IPS-NIHi11 (cell line): ENCODE data around the gene ITGA1.
"Not testable (repeated sequence)": the region's sequence is repeated elsewhere in the genome, so short reads cannot be mapped to it uniquely, and the experiment has no call there.

Experiments
- DNase-seq: peaks from one replicate; pipeline ENCODE4 v3.0.0; 2012; ENCODE audit warnings: mixed read lengths, low spot score

Gene ITGA1

DNA sequence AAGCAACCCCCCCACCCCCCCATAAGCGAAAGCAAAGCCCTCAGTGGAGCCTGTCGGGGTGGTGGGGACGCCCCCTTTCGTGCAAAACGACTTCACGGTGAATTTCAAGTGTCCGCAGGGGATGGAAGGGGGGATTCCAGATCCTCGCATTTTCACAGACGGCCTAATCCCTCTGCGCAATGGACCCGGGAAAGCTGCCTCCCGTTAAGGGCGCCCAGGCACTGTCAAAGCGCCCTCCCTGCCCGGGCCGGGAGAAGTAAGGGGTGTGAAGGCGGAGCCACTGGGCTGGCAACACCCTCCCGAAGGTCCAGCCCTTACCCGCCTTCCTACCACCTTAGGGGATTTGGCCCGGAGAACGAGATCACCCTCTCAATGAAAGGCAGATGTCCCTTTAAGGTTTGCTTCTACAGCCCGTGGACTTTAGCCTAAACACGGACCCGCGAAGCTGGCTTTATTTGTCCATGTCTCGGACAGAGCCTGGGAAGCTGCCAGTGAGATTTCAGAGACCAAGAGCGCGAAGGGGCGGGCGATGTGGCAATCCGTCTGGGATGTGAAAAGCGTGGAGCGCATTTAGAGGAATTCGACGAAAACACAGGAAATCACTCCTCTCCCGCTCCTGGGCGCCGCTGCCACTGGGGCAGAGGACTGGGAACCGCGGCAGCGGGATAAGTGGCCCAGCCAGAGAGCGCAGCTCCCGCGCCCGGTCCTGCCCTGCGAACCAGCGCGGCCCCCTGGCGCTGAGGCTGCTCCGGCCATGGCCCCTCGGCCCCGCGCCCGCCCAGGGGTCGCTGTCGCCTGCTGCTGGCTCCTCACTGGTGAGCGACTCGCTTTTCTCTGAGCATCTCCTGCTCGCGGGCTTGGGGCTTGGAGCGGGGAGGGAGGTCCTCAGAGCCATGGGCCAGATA lies at the start of gene ITGA1, which contains the start of gene PELO:
ITGA1 (plus strand) TSS at position 317 of the 905 bp plus-strand sequence; CDS start at position 755, 438 bp downstream.
PELO (plus strand) TSS at position 317 of the 905 bp plus-strand sequence. CDS start 12,479 bp downstream, outside the sequence.
- peak; percentile 73 for DNase-seq

DNA sequence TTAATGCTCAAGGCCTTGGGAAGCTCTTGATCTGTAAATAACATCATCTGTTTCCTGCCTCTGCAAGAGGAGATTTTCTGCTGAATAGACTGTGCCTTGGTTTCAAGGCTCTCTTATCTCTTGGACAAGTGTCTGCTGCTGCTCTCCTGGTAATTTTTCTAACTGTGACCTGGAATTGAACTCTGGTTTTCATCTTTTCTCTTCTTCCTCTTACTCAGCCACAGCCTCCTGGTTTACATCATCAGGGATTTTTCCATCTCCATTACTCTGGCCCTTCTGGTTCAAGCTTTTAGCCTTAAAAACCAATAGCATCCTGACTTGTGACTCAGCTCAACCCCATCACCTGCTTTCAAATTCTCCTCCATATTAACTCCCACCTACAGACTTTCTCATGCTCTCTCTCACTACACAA lies 49.6 kb upstream of the ITGA1 start:
- no peak for DNase-seq

DNA sequence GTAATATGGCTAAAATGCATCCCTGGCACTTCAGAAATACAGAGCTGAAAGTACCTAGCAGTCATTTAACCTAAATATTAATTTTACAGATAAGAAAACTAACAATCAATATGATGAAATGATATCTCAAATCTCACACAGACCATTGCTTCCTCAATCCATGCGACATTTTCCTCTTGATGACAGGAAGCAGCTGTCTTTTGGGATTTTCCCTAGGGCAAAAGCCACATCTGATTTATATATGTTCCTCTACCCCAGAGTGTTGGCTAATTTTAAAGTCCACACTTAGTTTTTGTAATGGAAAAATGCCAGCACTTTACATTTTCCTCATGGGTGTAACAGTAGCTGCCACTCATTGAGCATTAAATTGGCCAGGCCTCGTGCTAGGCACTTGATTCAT lies 47.7 kb upstream of the ITGA1 start:
- DNase-seq = no peak

DNA sequence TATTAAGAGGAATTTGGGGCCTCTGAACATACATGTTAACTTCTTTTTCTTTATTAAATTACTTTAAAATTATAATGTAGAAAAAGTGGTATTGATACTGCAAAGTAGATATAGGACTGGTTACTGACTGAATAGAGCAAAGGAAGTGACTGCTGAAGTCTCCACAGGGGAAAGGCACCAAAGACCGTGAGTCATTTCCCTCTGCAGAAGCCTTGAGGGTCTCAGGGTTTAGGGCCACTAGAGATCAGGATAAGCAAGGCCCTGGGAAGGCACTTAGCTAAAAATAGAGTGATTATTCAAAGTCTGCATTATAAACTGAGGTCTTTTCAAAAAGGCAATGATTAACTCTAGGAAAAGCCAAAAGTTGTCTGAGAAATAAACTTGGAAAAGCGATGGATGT lies 44.7 kb upstream of the ITGA1 start:
- no peak for DNase-seq

DNA sequence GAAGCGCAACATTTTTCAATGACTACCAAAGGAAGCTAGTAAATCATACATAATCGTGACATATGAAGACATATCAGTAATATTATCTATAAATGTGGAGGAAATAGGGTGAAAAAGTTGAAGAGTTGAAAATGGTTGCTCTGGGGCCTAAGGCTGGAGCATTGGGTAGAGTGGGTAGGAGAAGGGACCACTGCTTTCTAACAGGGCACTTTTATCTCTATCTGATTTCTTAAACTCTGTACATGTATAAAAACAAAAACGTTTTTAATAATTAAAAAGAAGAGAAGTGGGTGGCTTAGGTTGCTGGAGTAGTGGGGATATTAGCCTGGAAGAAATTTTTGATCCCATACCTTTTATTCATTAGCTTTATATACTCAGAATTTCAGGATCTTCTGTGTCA lies 44.2 kb upstream of the ITGA1 start:
- no peak for DNase-seq

DNA sequence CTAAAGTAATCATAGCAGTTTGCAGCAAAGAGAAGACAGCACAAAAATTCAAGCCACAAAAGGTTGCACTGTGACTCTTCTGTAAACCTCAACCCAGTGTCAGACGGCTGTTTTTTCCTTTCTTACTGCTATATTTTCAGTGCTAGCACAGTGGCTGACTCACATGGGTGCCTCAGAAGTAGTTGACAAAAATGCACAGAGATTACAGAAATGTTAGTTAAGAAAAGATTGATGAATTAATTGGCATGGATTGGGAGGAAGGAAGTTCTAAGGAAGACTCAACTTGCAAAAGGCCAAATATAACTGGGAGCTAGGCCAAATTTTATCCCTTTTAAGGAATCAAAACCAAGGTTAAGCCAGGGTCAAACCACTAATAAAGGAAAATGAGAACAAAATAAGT lies 43.7 kb upstream of the ITGA1 start:
- DNase-seq = no peak

DNA sequence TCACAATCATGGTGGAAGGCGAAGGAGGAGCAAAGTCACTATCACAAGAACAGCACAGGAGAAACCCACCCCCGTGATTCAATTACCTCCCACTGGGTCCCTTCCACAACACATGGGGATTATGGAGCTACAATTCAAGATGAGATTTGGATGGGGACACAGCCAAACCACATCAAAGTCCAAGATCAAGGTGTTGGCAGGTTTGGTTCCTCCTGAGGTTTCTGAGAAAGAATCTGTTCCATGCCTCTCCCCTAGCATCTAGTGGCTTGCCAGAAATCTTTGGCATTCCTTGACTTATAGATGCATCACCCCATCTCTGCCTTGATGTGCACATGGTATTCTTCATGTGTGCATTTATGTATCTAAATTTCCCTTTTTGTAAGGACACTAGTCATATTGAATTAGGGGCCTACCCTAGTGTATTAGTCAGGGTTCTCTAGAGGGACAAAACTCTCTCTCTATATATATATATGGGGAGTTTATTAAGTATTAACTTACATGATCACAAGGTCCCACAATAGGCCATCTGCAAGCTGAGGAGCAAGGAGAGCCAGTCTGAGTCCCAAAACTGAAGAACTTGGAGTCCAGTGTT lies 42.8 kb upstream of the ITGA1 start:
- DNase-seq = not testable (repeated sequence)

DNA sequence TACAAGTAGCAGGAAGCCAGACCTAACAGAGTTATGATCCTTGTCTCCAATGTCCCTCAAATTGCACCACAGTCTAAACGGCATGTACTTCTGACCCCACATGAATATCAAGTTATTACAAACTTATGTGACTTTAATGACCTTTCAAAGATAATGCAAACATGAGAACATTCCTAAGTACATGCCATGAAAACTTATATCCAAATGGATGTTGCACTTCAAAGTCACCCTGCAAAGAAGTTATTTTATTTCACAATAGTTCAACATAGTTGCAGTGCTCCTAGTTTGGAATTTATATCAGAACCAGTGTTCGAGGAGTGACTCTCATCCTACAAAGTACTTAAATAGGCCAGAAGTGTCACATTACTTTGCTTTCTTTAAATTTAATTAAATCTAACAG lies 41.2 kb upstream of the ITGA1 start:
- DNase-seq = no peak

DNA sequence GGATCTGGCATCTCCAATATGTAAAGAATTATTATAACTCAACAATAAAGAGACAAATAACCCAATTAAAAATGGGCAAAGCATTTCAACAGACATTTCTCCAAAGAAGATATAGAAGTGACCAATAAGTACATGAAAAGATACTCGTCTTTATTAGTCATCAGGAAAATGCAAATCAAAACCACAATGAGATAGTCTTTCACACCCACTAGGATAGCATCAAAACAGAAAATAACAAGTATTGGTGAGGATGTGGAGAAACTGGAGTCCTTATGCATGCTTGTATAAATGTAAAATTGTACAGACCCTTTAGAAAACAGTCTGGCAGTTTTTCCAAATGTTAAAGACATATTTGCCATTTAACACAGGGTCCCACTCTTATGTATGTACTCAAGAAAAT lies 39.1 kb upstream of the ITGA1 start:
- DNase-seq = no peak

DNA sequence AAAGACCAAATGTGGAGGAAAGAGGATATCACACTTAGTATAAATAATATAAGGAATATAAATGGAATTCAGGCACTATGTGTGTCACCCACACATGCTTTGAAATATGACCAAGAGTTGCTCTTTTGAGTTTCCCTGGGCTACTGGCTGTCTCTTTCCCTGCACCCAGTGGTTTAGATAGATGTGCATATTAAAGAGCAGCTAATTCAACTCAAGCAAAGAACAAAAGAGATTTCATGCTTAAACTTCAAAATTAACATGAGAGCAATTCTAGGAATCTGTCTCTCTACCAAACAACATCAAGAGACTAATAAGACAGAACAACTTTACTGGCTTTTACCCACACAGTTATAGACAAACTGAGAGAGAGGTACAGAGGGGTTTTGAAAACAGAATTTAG lies 38.0 kb upstream of the ITGA1 start:
- DNase-seq = no peak

DNA sequence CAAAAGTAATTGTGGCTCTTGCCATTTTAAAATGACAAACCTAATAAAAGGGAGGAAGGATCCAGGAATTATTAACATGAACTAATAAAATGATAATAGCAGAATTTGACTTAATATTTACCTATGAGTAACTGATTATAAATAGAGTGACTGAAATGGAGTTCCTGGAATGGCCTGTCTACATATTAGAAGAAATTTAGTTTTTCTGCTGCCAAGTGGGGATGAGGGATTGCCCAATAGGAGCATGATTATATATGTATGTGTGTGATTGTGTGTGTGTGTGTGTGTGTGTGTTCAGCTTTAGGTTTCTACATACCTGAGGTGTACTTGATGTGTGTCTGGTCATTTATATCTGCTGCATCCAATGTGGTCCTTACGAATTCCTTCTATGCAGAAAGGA lies 36.6 kb upstream of the ITGA1 start:
- DNase-seq = no peak

DNA sequence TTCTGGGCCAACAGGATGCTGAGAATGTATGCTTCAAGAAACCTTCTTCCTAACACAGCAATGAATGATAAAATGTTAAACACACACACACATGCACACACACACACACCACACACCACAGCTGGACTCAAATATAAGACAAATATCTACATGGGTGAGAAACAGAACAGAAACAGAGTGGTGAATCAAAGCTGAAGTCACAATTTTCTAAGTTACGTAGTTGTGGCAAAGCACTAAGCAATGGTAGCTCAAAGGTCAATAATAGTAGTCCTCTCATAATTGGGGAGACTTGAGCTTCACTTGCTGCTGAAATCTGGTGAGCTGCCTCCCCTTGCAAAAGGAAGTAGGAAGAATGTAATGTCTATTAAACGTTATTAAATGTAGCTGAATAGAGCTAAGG lies 33.7 kb upstream of the ITGA1 start:
- no peak for DNase-seq

DNA sequence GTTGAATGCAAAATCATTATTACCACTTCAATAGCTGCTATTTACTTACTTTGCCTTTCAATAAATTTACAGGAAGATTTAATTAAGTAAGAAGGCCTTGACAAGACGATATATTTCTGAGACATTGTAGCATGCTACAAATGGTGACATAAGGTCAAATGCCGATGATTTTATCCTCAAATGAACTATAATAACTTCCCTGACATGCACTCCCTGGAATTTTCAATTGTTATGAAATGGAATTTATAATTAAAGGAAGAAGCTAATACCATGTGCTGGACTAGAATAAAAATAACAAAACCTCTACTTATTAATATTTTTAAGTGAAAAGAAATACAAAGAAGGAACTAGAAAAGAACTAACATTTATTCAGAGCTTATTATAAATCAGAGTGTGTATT lies 30.2 kb upstream of the ITGA1 start:
- no peak for DNase-seq

DNA sequence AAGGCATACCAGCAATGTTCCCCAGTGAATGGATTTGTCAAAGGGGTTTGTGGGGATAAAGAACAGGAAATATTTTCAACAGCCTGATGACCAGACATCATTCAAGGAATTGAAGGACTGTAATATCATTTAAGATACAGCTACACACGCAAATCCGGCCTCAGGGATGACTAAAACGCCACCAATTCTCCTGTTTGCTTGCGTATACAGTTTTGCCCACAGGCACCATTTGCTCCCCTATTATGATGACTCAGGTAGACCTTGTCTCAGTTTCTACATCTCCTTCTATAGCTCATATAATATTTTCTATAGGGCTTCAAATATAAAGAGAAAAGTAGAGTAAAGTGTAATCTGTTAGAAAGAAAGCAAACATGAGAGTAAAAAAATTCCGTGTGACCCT lies 29.7 kb upstream of the ITGA1 start:
- DNase-seq = no peak

DNA sequence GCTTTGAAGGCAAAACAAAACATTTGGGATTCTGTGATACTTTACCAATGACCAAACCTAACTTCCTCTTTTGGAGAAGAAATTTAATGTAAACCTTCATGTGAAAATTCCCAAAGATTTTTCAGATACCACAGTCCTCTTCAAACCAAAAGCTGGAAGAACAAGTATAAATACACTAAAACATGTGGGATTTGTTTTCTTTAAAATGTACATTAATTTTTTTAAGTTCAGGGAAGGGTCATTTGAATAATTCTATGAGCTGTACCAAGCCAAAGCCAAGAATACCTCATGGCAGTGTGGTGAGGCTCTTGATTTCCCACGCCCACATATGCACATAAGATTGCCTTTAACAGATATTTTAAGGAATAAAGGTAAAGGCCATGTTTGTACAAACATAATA lies 28.4 kb upstream of the ITGA1 start:
- DNase-seq = no peak

DNA sequence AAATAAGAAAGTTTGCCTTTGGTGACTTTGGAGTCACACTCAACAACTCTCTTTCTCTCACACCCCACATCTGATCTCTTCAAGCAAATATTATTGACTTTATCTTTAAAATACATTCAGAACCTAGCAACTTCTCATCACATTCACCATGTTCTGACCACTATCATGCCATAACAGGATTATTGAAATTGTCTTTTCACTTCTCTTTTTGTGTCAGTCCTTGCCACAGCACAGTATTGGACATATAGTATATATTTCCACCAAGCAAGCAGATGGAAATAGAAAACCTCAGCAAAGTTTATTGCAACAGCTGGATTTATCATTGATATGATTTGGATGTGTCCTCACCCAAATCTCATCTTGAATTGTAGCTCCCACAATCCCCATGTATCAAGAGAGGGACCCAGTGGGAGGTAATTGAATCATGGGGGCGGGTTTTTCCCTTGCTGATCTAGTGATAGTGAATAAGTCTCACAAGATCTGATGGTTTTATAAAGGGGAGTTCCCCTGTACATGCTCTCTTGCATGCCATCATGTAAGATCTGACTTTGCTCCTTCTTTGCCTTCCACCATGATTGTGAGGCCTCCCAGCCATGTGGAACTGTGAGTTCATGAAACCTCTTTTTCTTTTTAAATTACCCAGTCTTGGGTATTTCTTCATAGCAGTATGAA lies 26.9 kb upstream of the ITGA1 start:
- DNase-seq = no peak

DNA sequence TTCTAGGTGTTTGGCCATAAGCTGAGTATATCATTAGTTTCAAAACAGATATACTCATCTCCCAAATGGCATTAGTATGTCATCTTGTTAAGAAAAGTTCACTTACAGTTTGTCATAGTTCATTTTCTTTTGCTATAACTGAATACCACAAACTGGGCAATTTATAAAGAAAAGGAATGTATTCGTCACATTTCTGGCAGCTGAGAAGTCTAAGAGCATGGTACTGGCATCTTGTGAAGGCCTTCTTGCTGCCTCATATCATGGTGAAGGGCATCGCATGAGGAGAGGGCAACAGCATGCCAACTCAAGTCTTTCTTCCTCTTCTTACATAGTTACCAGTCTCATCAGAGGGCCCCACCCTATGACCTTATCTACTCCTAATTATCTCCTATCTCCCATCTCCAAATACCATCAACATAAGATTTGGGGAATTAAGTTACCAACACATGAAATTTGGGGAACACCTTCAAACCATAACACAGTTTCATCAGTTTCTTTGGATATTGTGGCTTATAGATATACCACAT lies 20.4 kb upstream of the ITGA1 start:
- no peak for DNase-seq

DNA sequence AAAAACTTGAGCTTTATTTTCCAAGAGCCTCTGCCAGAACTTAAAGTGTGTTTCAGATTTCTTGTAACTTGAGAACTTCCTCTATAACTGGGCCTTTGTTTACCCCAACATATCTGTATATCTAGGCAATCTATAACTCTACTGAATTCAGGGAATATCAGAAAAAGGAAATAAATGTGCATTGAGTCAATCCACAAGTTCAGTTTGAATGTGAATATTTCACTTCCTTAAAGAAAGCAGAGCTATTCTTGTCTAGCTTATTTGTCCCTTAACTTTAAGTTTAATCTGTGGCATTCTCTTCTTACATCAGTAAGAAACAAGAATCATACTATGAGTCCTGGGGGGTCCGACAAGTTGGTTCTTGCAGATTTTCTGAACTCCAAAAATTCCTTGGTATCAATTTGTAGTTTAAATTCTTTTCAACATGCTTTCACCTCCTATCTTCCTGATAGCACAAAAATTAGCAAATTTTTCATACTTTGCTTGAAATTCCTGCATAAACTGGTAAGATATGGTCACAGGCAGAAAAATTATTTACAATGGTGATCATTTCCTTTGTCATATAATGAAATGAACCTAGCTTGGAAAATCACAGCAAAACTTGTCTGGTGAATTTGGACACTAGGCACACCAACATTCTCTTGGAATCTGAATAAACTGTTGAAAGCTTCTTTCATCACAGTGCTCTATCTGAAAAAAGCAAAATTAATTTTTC lies 19.8 kb upstream of the ITGA1 start:
- no peak for DNase-seq

DNA sequence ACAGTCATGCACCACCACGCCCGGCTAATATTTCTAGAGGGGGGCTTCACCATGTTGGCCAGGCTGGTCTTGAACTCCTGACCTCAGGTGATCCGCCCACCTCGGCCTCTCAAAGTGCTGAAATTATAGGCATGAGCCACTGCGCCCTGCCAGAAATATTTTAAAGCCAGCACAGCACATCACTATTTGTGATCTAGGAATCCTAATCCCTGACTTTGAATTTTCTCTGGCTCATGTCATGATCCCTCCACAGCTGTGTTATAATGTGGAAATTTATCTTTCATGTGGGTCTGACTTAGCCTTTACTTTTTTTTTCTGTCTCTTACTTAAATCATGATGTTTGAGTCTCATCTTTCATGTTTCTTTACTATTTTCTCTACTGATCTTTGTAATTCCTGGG lies 18.7 kb upstream of the ITGA1 start:
- no peak for DNase-seq

DNA sequence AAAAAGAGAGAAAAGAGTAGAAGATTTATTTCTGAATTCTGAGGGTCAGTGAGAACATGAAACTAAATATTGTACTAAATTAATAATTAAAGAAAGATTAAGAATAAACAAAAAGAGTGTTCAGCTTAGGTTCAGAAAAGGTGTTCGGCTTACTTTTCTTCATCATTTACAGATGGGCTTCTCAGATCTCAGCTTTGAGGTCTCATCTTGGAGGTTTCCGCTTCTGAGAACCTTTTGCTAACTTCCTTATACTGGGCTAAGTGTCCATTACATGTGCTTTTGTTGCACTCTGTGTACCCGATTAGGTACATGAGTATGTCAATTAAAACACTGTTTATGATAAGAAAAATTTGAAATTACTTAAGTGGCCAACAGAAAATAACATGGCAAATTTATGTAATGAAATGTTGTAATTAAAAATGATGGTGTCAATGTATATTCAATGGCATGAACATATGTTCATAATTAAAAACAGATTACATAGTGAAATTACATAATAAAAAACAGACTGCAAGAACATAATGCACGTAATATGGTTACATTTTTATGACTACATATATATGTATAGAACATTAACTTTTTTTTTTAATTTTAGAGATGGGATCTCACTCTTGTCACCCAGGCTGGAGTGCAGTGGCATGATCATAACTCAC lies 17.3 kb upstream of the ITGA1 start:
- DNase-seq = no peak

DNA sequence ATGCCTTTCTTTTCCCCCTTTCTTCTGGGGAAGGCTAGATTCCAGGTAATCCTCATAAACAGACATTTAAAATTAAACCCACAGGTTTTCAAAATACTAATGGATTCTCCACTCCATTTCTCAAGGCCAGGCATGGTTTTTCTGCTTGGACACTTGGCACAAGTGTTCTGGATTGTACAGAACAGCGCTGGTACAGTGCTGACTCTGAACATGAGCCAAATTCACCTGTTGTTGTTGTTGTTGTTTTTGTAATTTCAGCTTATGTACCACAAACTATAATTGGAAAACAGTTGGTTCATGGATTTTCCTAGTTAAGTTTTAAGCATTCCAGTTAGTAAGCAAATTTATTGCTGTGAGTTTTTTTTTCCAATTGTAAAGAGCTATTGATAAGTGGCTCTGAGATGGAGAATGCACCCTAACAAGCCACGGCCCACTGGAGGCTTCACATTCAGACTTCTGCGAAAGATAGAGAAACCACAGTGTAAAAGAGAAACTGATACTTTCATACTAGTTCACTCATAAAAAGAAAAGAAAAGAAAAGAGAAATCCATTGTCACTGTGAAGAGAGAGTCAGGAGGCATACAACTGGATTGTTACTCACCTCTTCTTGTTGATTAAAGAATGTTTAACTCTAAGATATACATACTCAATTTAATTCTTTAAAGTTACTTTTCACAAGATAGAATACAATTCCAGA lies 16.2 kb upstream of the ITGA1 start:
- DNase-seq = no peak
